Esophagus muscularis mucosa (tissue), 4 donors: ENCODE data around the gene ADAMTS6. TPM values are rescaled to one million over a fixed set of nuclear protein-coding genes. Genes with fewer than 3 reads are reported as not detected.
"Not testable (repeated sequence)": the region's sequence is repeated elsewhere in the genome, so short reads cannot be mapped to it uniquely, and the experiment has no call there.

Source experiments
- DNase-seq: peaks from one replicate; pipeline ENCODE4 v3.0.0-alpha.2; 2017; ENCODE audit errors: extremely low spot score
- H3K27ac ChIP-seq, 4 donors: fragments of 200-600 bp; sonication (generic); replicated peaks in 1 of 4; 1 replicate in 3 of 4; 2 replicates in 1 of 4; pipeline ENCODE4 v1.5.1; 2016 to 2019; ENCODE audit warnings: mild to moderate bottlenecking in 1 of 4
- H3K27me3 ChIP-seq, 4 donors: fragments of 200-600 bp; sonication (generic); one replicate each; pipeline versions ENCODE4 v1.5.1 to v1.6.0; 2016 to 2019
- H3K36me3 ChIP-seq, 4 donors: fragments of 200-600 bp; sonication (generic); one replicate each; pipeline ENCODE4 v1.5.1; 2016 to 2019
- H3K4me1 ChIP-seq, 4 donors: fragments of 200-600 bp; sonication (generic); one replicate each; pipeline ENCODE4 v1.5.1; 2016 to 2019
- H3K4me3 ChIP-seq, 4 donors: fragments of 200-600 bp; sonication (generic); 1 replicate in 2 of 4; 2 replicates in 2 of 4; pipeline ENCODE4 v1.5.1; 2016 to 2019; ENCODE audit warnings: mild to moderate bottlenecking in 4 of 4, moderate library complexity in 1 of 4
- H3K9me3 ChIP-seq, 4 donors: fragments of 200-600 bp; sonication (generic); 1 replicate in 3 of 4; 2 replicates in 1 of 4; pipeline ENCODE4 v1.5.1; 2016 to 2019
- EP300 ChIP-seq: sonication (generic); formaldehyde crosslinking; IDR thresholded peaks from one replicate; pipeline ENCODE4 v1.6.1; 2017; ENCODE audit warnings: antibody characterized with exemption
- POLR2A ChIP-seq: fragments of 450-650 bp; IDR thresholded peaks from one replicate; pipeline ENCODE4 v1.6.1; 2017; ENCODE audit warnings: antibody characterized with exemption, moderate library complexity, mild to moderate bottlenecking, low read depth
- POLR2AphosphoS5 ChIP-seq, 2 donors: sonication (generic); formaldehyde crosslinking; IDR thresholded peaks; one replicate each; pipeline ENCODE4 v1.6.1; 2017; ENCODE audit warnings: antibody characterized with exemption in 2 of 2
- WGBS: methylation state at CpG from one replicate; pipeline ENCODE4 v1.1.5; 2018; 5-methylcytosine and 5-hydroxymethylcytosine counted together
- intact Hi-C: fragments of 100-400 bp; cut with DNase I; formaldehyde crosslinking; loops from one replicate; pipeline ENCODE4 v1.15.1; 2023
- total RNA-seq, 4 donors: library from RNA; depleted of rRNA; stranded (reverse); fragments of >200 nt; gene quantifications; one replicate each; pipeline versions ENCODE4 v1.1.0 to v1.2.1, GENCODE V29; 2016
- TF ChIP-seq, protein P1 (sequence below), 3 experiments: fragments of 200-600 bp in 2 of 3; fragments of 450-650 bp in 1 of 3; sonication (generic) in 2 of 3; IDR thresholded peaks; one replicate each; pipeline ENCODE4 v1.5.1; 2017 to 2019; ENCODE audit warnings: antibody characterized with exemption in 3 of 3, mild to moderate bottlenecking in 2 of 3, moderate library complexity in 1 of 3

The ADAMTS6 gene
- total RNA-seq, 4 donors from 2014 or later: 1.4 to 4.2 (median 2.7) TPM

DNA sequence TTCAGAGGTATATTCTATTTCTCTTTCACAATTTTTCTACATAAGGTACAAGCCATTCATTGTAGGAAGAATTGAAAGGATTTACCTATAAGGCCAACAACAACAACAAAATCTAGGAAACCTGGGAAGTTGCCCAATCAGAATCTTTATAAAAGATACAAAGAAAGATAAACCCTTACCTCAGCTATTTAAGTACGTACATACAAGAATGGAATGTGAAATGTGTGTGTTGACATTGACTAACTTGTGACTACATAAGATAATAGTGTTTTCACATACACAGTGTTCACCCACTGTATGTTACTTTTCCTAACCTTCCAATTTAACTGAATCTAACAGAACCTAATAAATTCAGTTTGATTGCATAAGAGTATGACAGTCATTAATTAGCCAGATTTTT lies 154.1 kb downstream of the ADAMTS6 start:
- intact Hi-C loops: no loop called here
- no peak overlapping the region for H3K4me3 ChIP-seq
- WGBS: 79% methylated on average over 1 of the region's 1 CpG
- no peaks in the 10 kb centered on the region for H3K27me3 ChIP-seq
- DNase-seq: no peak
- no peaks in the 10 kb centered on the region for H3K9me3 ChIP-seq
- H3K36me3 ChIP-seq: no peaks in the 10 kb centered on the region
- TF ChIP-seq POLR2A: no peak
- TF ChIP-seq EP300: no peak
- no peak for TF ChIP-seq POLR2AphosphoS5 (IDR thresholded peaks at IDR 0.05)
- TF ChIP-seq, protein P1, sequence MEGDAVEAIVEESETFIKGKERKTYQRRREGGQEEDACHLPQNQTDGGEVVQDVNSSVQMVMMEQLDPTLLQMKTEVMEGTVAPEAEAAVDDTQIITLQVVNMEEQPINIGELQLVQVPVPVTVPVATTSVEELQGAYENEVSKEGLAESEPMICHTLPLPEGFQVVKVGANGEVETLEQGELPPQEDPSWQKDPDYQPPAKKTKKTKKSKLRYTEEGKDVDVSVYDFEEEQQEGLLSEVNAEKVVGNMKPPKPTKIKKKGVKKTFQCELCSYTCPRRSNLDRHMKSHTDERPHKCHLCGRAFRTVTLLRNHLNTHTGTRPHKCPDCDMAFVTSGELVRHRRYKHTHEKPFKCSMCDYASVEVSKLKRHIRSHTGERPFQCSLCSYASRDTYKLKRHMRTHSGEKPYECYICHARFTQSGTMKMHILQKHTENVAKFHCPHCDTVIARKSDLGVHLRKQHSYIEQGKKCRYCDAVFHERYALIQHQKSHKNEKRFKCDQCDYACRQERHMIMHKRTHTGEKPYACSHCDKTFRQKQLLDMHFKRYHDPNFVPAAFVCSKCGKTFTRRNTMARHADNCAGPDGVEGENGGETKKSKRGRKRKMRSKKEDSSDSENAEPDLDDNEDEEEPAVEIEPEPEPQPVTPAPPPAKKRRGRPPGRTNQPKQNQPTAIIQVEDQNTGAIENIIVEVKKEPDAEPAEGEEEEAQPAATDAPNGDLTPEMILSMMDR (IDR thresholded peaks at IDR 0.05): no peak
- peaks cover 0 to 20% (median 15%) of the 10 kb centered on the region in 4 donors for H3K4me1 ChIP-seq
- no peak overlapping the region for H3K27ac ChIP-seq

DNA sequence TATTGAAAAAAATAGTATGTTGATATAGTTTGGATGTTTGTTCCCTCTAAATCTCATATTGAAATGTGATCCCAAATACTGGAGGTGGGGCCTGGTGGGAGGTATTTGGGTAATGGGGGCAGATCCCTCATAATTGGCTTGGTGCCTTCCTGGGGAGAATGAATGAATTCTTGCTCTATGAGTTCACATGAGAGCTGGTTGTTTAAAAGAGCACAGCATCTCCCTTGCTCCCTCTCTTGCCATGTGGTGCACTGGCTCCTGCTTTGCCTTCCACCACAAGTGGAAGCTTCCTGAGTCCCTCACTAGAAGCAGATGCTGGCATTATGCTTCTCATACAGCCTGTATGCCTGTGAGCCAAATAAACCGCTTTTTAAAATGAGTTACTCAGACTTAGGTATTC lies 154.8 kb downstream of the ADAMTS6 start:
- Histone ChIP-seq H3K4me3 (no peak overlapping the region), H3K27me3 (no peaks in the 10 kb centered on the region), H3K27ac (no peak overlapping the region), H3K36me3 (no peaks in the 10 kb centered on the region), H3K9me3 (no peaks in the 10 kb centered on the region), H3K4me1 (peaks cover 0 to 20% (median 15%) of the 10 kb centered on the region in 4 donors)
- WGBS: 83% methylated on average over 1 of the region's 1 CpG
- TF ChIP-seq POLR2AphosphoS5 (IDR thresholded peaks at IDR 0.05): no peak
- TF ChIP-seq EP300: no peak
- TF ChIP-seq, protein P1 (IDR thresholded peaks at IDR 0.05): no peak
- TF ChIP-seq POLR2A: no peak
- no peak for DNase-seq
- intact Hi-C loops: no loop called here

DNA sequence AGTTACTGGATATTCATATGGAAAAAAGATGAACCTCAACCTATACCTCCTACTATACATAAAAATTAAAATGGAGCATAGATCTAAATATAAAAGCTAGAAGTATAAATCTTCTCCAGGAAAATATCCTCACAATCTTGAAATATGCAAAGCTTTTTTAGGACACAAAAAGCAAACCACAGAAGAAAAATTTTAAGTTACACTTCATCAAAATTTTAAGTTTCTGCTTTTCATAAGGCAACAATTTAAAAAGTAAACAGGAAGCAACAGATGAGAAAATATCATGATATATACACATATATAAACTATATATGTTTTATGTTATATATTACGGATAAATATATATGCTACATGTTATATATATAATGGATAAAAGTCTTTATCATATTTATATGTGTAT lies 157.5 kb downstream of the ADAMTS6 start:
- intact Hi-C loops: no loop called here
- peaks cover 0 to 3% (median 0%) of the 10 kb centered on the region in 4 donors for H3K9me3 ChIP-seq
- no peak overlapping the region for H3K27ac ChIP-seq
- no peaks in the 10 kb centered on the region for H3K36me3 ChIP-seq
- whole genome bisulfite sequencing: 98% methylated on average over 1 of the region's 1 CpG
- no peak overlapping the region for H3K4me3 ChIP-seq
- TF ChIP-seq, protein P1 (IDR thresholded peaks at IDR 0.05): no peak
- no peak for TF ChIP-seq POLR2AphosphoS5 (IDR thresholded peaks at IDR 0.05)
- TF ChIP-seq EP300: no peak
- no peak for TF ChIP-seq POLR2A
- DNase-seq: no peak
- peaks cover 0 to 9% (median 6%) of the 10 kb centered on the region in 4 donors for H3K4me1 ChIP-seq
- no peaks in the 10 kb centered on the region for H3K27me3 ChIP-seq

DNA sequence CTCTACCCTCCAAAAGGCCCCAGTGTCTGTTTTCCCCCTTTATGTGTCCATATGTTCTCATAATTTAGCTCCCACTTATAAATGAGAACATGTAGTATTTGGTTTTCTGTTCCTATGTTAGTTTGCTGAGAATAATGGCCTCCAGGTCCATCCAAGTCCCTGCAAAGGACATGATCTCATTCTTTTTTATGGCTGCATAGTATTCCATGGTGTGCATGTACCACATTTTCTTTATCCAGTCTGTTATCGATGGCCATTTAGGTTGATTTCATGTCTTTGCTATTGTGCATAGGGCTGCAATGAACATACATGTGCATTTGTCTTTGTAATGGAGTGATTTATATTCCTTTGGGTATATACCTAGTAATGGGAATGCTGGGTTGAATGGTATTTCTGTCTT lies 161.0 kb downstream of the ADAMTS6 start:
- intact Hi-C loops, H3K27ac ChIP-seq, DNase-seq, H3K27me3 ChIP-seq, H3K4me1 ChIP-seq, H3K4me3 ChIP-seq, H3K36me3 ChIP-seq, H3K9me3 ChIP-seq: not testable (repeated sequence)
- 100% methylated on average over 1 of the region's 1 CpG for WGBS

DNA sequence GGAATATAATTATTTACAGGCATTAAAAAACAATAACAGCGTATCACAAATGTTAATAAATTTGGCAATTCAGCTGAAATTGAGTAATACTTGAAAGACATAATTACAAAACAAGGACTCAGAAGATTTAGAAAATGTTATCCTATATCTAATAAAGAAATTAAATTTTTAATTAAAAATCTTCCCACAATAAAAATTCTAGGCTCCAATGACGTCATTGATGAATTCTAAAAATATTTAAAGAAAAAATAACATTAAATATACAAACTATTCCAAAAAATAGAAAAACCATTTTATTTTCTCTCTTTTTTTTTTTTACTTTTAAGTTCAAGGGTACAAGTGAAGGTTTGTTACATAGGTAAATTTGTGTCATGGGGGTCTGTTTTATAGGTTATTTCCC lies 161.5 kb downstream of the ADAMTS6 start:
- Histone ChIP-seq H3K36me3 (no peaks in the 10 kb centered on the region), H3K27ac (no peak overlapping the region), H3K9me3 (peaks cover 0 to 3% (median 0%) of the 10 kb centered on the region in 4 donors), H3K4me3 (no peak overlapping the region), H3K4me1 (no peaks in the 10 kb centered on the region), H3K27me3 (no peaks in the 10 kb centered on the region)
- WGBS: 92% methylated on average over 2 of the region's 2 CpGs
- DNase-seq: no peak
- TF ChIP-seq EP300: no peak
- TF ChIP-seq, protein P1 (IDR thresholded peaks at IDR 0.05): no peak
- no peak for TF ChIP-seq POLR2AphosphoS5 (IDR thresholded peaks at IDR 0.05)
- TF ChIP-seq POLR2A: no peak
- intact Hi-C loops: no loop called here
